ENCODE data around the gene SMAP2. TPM values are rescaled to one million over a fixed set of nuclear protein-coding genes. Genes with fewer than 3 reads are reported as not detected.

Gene SMAP2
- polyA plus RNA-seq, 2 of the 4 experiments (the other 2 are of a cell fraction): 6.4 to 7.7 TPM

DNA sequence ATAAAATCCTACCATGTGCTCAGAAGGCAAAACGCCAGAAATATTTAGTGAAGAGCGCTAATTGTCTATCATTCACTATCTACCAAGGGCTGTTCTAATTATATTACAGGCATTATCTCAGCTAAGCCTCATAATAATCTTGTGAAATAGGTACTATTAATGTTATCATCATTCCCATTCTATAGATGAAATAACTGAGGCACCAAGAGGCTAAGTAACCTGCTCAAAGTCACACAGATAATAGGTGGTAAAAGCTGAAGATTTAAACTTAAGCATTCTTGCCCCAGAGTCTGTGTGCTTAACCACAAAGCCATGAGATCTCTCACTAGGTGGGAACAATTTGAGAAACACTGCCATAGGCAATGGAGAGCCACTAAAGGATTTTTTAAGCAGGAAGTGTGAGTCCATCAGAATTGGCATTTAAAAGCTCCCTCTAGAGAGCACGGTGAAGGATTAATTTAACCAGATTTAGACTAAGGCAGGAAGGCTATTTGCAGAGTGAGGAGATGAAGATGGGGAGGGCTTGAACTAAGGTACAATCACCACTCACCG, 1.7 kb upstream of the SMAP2 start:
- no peaks in the 10 kb centered on the region for H3K9me3 ChIP-seq
- H3K4me1 ChIP-seq: peaks cover 11% of the 10 kb centered on the region; the same call in 2 of the 3 replicates
- 66% methylated on average over 4 of the region's 4 CpGs for WGBS (ENCODE audit: missing lambda C conversion rate)
- no peak overlapping the region for H3K4me3 ChIP-seq
- no peak for DNase-seq (ENCODE audit: low read depth in 1 of 2, low spot score in 1 of 2)
- POLR2A ChIA-PET: no interaction called here
- ATAC-seq: no peak
- no peak overlapping the region for H3K4me2 ChIP-seq
- FAIRE-seq: no peak
- H3K27ac ChIP-seq: no peak overlapping the region
- TF ChIP-seq RCOR1 (IDR thresholded peaks at IDR 0.05; ENCODE audit: low read depth, low read length) (no peak), ATOH8 (CRISPR knock-in tag; IDR thresholded peaks at IDR 0.05; ENCODE audit: low read depth) (no peak), ZC3H11A (IDR thresholded peaks at IDR 0.05) (no peak), FOSB (CRISPR knock-in tag; IDR thresholded peaks at IDR 0.05) (no peak), HOXA7 (CRISPR knock-in tag; IDR thresholded peaks at IDR 0.05) (no peak), GATA3 (IDR thresholded peaks at IDR 0.05; ENCODE audit: borderline replicate concordance) (no peak), SREBF2 (IDR thresholded peaks at IDR 0.05) (no peak)
- CTCF ChIA-PET: interaction anchor here (1.2 to 2.7 kb wide), 2 partner anchors 33 to 228 kb away, joined by 3 to 7 read pairs; no protein-coding TSS in a partner anchor

GRCh38 chr1:40372658-40373322, 737 bp upstream of the SMAP2 start:
- Histone ChIP-seq H3K27ac (peak overlapping the region in 1 of 2 experiments; percentile 32; a peak in 1 of 6 replicates), H3K9me3 (no peaks in the 10 kb centered on the region), H3K4me3 (peak overlapping the region; percentile 91), H3K4me1 (peaks cover 11% of the 10 kb centered on the region; the same call in 2 of the 3 replicates), H3K4me2 (peak overlapping the region; percentile 99)
- ATAC-seq: no peak
- TF ChIP-seq HOXB5 (CRISPR knock-in tag; IDR thresholded peaks at IDR 0.05): no peak
- no peak for TF ChIP-seq MAZ (IDR thresholded peaks at IDR 0.05; ENCODE audit: borderline replicate concordance, low read depth, low read length)
- no peak for TF ChIP-seq EHF (CRISPR knock-in tag; IDR thresholded peaks at IDR 0.05)
- TF ChIP-seq ZSCAN20 (CRISPR knock-in tag; IDR thresholded peaks at IDR 0.05): no peak
- no peak for TF ChIP-seq POLR2A (IDR thresholded peaks at IDR 0.05; ENCODE audit: low read length)
- no peak for TF ChIP-seq RAD21 (conservative IDR thresholded peaks at IDR 0.05 in 1 of 2, IDR thresholded peaks at IDR 0.05 in 1 of 2)
- no peak for TF ChIP-seq ATOH8 (CRISPR knock-in tag; IDR thresholded peaks at IDR 0.05; ENCODE audit: low read depth)
- ChIA-PET CTCF (interaction anchor here (1.1 to 2.7 kb wide), 3 partner anchors 32 to 58 kb away, joined by 3 to 7 read pairs (median 3); no protein-coding TSS in a partner anchor), POLR2A (no interaction called here)
- no peak for FAIRE-seq
- DNase-seq (ENCODE audit: low read depth in 1 of 2, low spot score in 1 of 2): no peak
- 4% methylated on average over 6 of the region's 6 CpGs for WGBS (ENCODE audit: missing lambda C conversion rate)

DNA sequence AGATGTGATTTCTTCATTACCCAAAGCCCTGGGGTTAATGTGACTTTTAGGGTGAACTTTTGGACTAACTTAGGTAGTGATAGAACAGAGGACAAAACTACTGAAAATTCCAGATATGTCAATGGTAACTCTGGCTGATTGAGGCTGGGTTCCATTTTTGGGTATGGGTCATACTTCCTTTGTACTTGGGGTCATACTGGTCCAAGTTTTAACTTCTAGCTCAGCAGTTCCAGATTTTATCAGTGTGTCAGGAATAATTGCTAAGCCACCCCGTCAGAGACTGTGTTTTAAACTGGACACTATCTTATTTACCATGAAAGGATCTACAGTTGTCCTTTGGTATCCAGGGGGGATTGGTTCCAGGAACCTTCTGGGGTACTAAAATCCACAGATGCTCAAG, 4.0 kb downstream of the SMAP2 start:
- 82% methylated on average over 1 of the region's 1 CpG for WGBS (ENCODE audit: missing lambda C conversion rate)
- TF ChIP-seq ZFP36 (IDR thresholded peaks at IDR 0.05; ENCODE audit: borderline replicate concordance, partially characterized antibody) (no peak), FOSL2 (IDR thresholded peaks at IDR 0.05) (no peak), FOSL2 (CRISPR knock-in tag; IDR thresholded peaks at IDR 0.05) (no peak), CTCF (IDR thresholded peaks at IDR 0.05) (no peak), RFX5 (IDR thresholded peaks at IDR 0.05) (no peak), REST (IDR thresholded peaks at IDR 0.05) (no peak), HOXA7 (CRISPR knock-in tag; IDR thresholded peaks at IDR 0.05) (no peak), HDAC2 (IDR thresholded peaks at IDR 0.05) (no peak)
- no peak for FAIRE-seq
- CTCF ChIA-PET: no interaction called here
- Histone ChIP-seq H3K4me1 (peaks cover 11% of the 10 kb centered on the region; the same call in 2 of the 3 replicates), H3K4me3 (no peak overlapping the region), H3K9me3 (no peaks in the 10 kb centered on the region), H3K27ac (no peak overlapping the region), H3K4me2 (no peak overlapping the region)
- ATAC-seq: no peak
- POLR2A ChIA-PET: no interaction called here
- DNase-seq (ENCODE audit: low read depth in 1 of 2, low spot score in 1 of 2): no peak

All from A549 (cell line).